GM12891 (cell line): Measurements from ENCODE around the gene CELF6.

ENCODE experiments used
- PAX5 ChIP-seq: IDR thresholded peaks from 2 replicates; pipeline ENCODE4 v1.6.1; 2011; ENCODE audit warnings: low read length, moderate library complexity, mild to moderate bottlenecking; ENCODE audit not compliant: insufficient read depth, severe bottlenecking
- POLR2A ChIP-seq: IDR thresholded peaks from 2 replicates; pipeline ENCODE4 v1.6.1; 2011; ENCODE audit warnings: low read depth, low read length, control low read depth
- POLR2AphosphoS5 ChIP-seq: IDR thresholded peaks from 2 replicates; pipeline ENCODE4 v1.6.1; 2011; ENCODE audit warnings: low read depth, low read length, control low read depth
- POU2F2 ChIP-seq: IDR thresholded peaks from 2 replicates; pipeline ENCODE4 v1.6.1; 2011; ENCODE audit warnings: low read depth, mild to moderate bottlenecking, control low read depth, low read length, moderate library complexity
- SPI1 ChIP-seq: IDR thresholded peaks from 2 replicates; pipeline ENCODE4 v1.6.1; 2011; ENCODE audit warnings: low read depth, low read length, control low read depth
- TAF1 ChIP-seq: IDR thresholded peaks from 2 replicates; pipeline ENCODE4 v1.6.1; 2011; ENCODE audit warnings: low read depth, low read length, control low read depth

DNA sequence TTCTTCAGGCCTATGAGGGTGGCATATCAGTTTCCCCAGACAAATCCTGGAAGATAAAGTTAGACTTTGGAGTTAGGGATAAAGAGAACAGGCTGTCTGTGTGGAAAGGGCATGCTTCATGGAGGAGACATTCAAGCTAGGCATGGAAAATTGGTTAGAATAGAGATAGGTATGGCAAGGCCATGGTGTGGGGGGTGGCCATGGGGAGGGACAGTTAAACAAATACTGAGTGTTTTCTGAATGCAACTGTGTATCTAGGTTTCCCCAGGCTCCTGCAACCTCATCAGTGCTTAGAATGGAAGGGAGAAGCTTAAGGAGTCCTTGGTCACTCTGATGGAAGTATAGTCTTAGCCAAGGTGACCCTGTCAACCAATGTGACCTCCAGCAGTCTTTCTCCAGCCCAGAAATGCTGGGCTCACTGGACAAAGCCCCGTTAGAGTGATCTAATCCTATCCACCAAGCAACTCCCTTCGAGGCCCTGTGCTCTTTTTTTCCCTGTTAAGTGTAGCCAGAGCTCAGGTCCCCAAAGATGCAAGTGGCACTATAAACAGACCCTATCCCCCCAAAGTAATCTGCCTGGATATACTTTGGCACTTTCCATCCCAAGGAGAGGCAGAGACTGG is 83.5 kb downstream of the CELF6 start:
- TF ChIP-seq POLR2AphosphoS5: no peak
- no peak for TF ChIP-seq SPI1
- no peak for TF ChIP-seq POLR2A
- TF ChIP-seq TAF1: no peak
- no peak for TF ChIP-seq PAX5
- no peak for TF ChIP-seq POU2F2
